PFSK-1 (cell line): ENCODE results near the gene POLA2.

Experiments
- FOXP2 ChIP-seq: optimal IDR thresholded peaks from 2 replicates; pipeline ENCODE3; 2011; ENCODE audit warnings: borderline replicate concordance, control low read depth, inconsistent platforms; ENCODE audit not compliant: insufficient read depth; ENCODE audit errors: extremely low read length, extremely low read depth
- POLR2AphosphoS5 ChIP-seq: IDR thresholded peaks from 2 replicates; pipeline ENCODE4 v1.6.1; 2012; ENCODE audit warnings: low read depth, mild to moderate bottlenecking, control low read depth, low read length, moderate library complexity
- REST ChIP-seq, 2 experiments: IDR thresholded peaks; 2 replicates each; pipeline versions ENCODE4 v1.6.1 to v1.8.0; 2011 to 2012; ENCODE audit warnings: low read depth in 2 of 2, low read length in 2 of 2, control low read depth in 1 of 2, inconsistent platforms in 1 of 2, mild to moderate bottlenecking in 1 of 2, moderate library complexity in 1 of 2; ENCODE audit not compliant: insufficient read depth in 1 of 2
- SIN3A ChIP-seq: IDR thresholded peaks from 2 replicates; pipeline ENCODE4 v1.6.1; 2012; ENCODE audit warnings: mild to moderate bottlenecking, low read length, moderate library complexity, borderline replicate concordance; ENCODE audit not compliant: insufficient read depth
- TAF1 ChIP-seq: IDR thresholded peaks from 2 replicates; pipeline ENCODE4 v1.6.1; 2012; ENCODE audit warnings: low read length, control low read depth, borderline replicate concordance; ENCODE audit not compliant: insufficient read depth

POLA2 gene

GRCh38 chr11:65215441-65216076 lies 46.2 kb upstream of the POLA2 start:
- TF ChIP-seq TAF1: no peak
- TF ChIP-seq SIN3A: no peak
- no peak for TF ChIP-seq POLR2AphosphoS5
- TF ChIP-seq REST (IDR thresholded peaks at IDR 0.05; ENCODE audit: insufficient read depth in 1 of 2, low read depth in 2 of 2, low read length in 2 of 2): no peak
- TF ChIP-seq FOXP2: no peak

- TF ChIP-seq FOXP2: no peak
- no peak for TF ChIP-seq POLR2AphosphoS5
- TF ChIP-seq REST (IDR thresholded peaks at IDR 0.05; ENCODE audit: insufficient read depth in 1 of 2, low read depth in 2 of 2, low read length in 2 of 2): no peak
- TF ChIP-seq TAF1: no peak
- TF ChIP-seq SIN3A: no peak
Observed at GRCh38 chr11:65216830-65217229, 44.9 kb upstream of the POLA2 start.

GRCh38 chr11:65217441-65218423 lies 44.0 kb upstream of the POLA2 start:
- no peak for TF ChIP-seq FOXP2
- TF ChIP-seq TAF1: no peak
- no peak for TF ChIP-seq POLR2AphosphoS5
- no peak for TF ChIP-seq REST (IDR thresholded peaks at IDR 0.05; ENCODE audit: insufficient read depth in 1 of 2, low read depth in 2 of 2, low read length in 2 of 2)
- no peak for TF ChIP-seq SIN3A

- TF ChIP-seq POLR2AphosphoS5: no peak
- TF ChIP-seq SIN3A: no peak
- TF ChIP-seq REST (IDR thresholded peaks at IDR 0.05; ENCODE audit: insufficient read depth in 1 of 2, low read depth in 2 of 2, low read length in 2 of 2): no peak
- TF ChIP-seq TAF1: no peak
- no peak for TF ChIP-seq FOXP2
Observed at GRCh38 chr11:65218446-65218845, 43.3 kb upstream of the POLA2 start.
